GM18520 (cell line): Measurements from ENCODE around the gene TMEM212.
"Not testable (repeated sequence)": the region's sequence is repeated elsewhere in the genome, so short reads cannot be mapped to it uniquely, and the experiment has no call there.

ENCODE experiments used
- ATAC-seq: cut with Tn5 transposase; IDR thresholded peaks from one replicate; pipeline ENCODE4 v1.9.1; 2021; ENCODE audit not compliant: unreplicated experiment

Gene TMEM212

GRCh38 chr3:171854649-171855305 lies 11.6 kb downstream of the TMEM212 start:
- ATAC-seq: no peak

- not testable (repeated sequence) for ATAC-seq
Observed at GRCh38 chr3:171858770-171859169, 15.6 kb downstream of the TMEM212 start.

- no peak for ATAC-seq
Observed at GRCh38 chr3:171860830-171861535, 17.8 kb downstream of the TMEM212 start.

GRCh38 chr3:171862392-171862791 lies 19.2 kb downstream of the TMEM212 start:
- ATAC-seq: no peak

- no peak for ATAC-seq
Observed at GRCh38 chr3:171862993-171863521, 19.9 kb downstream of the TMEM212 start.

- no peak for ATAC-seq
Observed at GRCh38 chr3:171863920-171864319, 20.8 kb downstream of the TMEM212 start.

GRCh38 chr3:171865191-171865865 lies 22.2 kb downstream of the TMEM212 start:
- ATAC-seq: no peak

GRCh38 chr3:171867981-171868380 lies 24.8 kb downstream of the TMEM212 start:
- no peak for ATAC-seq

GRCh38 chr3:171871392-171872274 lies 28.5 kb downstream of the TMEM212 start:
- no peak for ATAC-seq

GRCh38 chr3:171873580-171873979 lies 30.4 kb downstream of the TMEM212 start:
- ATAC-seq: no peak

- ATAC-seq: no peak
Observed at GRCh38 chr3:171874251-171874681, 31.1 kb downstream of the TMEM212 start.

- ATAC-seq: no peak
Observed at GRCh38 chr3:171874879-171875278, 31.7 kb downstream of the TMEM212 start.

GRCh38 chr3:171875923-171876412 lies 32.8 kb downstream of the TMEM212 start:
- no peak for ATAC-seq

- ATAC-seq: no peak
Observed at GRCh38 chr3:171876680-171877147, 33.6 kb downstream of the TMEM212 start.

- ATAC-seq: no peak
Observed at GRCh38 chr3:171878461-171879225, 35.5 kb downstream of the TMEM212 start.

GRCh38 chr3:171879472-171879871 lies 36.3 kb downstream of the TMEM212 start:
- ATAC-seq: no peak

GRCh38 chr3:171880101-171880870 lies 37.1 kb downstream of the TMEM212 start:
- ATAC-seq: no peak

GRCh38 chr3:171881251-171881650 lies 38.1 kb downstream of the TMEM212 start:
- no peak for ATAC-seq
